DMS 273 (cell line): Measurements from ENCODE around the gene PTPRC.

Experiments
- DNase-seq: peaks from one replicate; lab custom pipeline; 2025; ENCODE audit not compliant: unreplicated experiment; lab: John Stamatoyannopoulos, UW

PTPRC gene

DNA sequence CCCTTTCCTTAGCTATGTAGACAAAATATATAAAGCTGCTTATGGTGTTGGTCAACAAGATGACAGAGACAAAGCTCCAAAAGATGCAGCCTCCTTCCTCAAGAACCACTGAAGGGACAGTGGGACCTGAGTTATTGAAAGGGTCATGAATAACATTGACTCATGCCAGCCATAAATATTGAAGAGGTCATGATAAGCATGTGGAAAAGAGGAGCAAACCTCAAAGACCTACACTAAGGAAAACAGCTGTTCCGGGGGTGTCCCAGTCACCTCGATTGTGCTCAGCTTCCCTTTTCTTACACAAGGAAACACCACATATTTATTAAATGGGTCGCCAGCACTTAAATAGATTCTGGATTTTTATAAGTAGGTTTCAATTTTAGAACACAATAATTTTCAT lies 112.9 kb downstream of the PTPRC start:
- no peak for DNase-seq

DNA sequence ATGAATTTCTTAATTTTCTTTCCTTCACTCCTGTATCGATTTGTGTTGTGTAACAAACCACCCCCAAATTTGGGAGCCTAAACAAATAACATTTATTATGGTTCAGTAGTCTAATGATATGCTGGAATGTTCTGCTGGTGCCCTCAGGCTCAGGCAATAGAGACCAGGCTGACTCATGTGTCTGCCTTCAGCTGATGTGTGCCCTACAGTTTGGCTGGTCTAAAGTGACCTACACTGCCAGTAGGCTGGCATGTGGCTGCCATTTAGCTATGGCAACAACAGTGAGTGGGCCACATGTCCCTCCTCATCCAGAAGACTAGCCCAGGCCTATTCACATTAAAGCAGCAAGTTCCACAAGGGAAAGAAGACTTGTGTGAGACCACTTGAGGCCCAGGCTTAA lies 115.8 kb downstream of the PTPRC start:
- DNase-seq, result no peak

DNA sequence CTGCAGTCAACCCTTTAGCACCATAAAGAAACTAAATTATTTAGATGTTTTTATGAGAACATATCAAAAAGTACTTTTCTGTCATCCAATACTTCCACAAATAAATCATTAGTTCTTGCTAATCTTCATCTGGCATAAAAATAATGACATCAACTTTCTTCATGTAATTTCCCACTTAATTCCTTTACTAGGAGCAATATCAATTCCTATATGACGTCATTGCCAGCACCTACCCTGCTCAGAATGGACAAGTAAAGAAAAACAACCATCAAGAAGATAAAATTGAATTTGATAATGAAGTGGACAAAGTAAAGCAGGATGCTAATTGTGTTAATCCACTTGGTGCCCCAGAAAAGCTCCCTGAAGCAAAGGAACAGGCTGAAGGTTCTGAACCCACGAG lies 116.9 kb downstream of the PTPRC start:
- DNase-seq, result no peak

DNA sequence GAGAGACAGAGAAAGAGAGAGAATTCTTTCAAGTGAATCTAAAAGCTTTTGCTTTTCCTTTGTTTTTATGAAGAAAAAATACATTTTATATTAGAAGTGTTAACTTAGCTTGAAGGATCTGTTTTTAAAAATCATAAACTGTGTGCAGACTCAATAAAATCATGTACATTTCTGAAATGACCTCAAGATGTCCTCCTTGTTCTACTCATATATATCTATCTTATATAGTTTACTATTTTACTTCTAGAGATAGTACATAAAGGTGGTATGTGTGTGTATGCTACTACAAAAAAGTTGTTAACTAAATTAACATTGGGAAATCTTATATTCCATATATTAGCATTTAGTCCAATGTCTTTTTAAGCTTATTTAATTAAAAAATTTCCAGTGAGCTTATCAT lies 117.6 kb downstream of the PTPRC start:
- DNase-seq, result peak; percentile 21

DNA sequence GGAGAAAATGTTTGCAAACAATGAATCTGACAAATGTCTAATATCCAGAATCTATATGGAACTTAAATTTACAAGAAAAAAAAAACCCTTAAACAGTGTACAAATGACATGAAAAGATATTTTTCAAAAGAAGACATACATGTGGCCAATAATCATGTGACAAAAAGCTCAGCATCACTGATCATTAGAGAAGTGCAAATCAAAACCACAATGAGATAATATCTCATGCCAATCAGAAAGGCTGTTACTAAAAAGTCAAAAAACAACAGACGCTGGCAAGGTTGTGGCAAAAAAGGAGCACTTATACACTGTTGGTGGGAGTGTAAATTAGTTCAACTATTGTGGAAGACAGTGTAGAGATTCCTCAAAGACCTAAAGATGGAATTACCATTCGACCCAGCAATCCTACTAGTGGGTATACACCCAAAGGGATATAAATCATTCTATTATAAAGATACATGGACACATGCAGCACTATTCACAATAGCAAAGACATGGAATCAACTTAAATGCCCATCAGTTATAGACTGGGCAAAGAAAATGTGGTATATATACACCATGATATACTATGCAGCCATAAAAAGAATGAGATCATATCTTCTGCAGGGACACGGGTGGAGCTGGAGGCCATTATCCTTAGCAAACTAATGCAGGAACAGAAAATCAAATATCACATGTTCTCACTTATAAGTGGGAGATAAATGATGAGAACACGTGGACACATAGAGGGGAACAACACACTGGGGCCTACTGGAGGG lies 123.2 kb downstream of the PTPRC start:
- no peak for DNase-seq

DNA sequence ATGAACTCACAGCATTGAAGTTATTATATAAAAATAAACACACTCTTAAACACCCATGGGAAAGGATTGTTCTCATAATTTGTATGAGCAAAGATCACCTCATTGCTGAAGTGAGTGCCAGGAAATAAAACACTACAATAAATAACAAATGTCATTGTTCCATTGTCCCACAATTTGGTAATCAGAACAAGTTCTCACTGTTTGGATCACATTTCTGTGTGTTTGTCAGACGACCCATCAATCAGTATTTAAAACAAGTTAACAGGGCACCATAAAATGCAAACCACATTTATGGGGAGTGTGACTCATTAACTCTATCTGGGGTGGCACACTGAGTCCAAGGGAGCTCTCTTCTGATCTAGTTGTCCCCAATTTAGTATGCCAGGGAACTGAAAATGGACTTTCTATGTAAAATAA lies 124.5 kb downstream of the PTPRC start:
- no peak for DNase-seq

DNA sequence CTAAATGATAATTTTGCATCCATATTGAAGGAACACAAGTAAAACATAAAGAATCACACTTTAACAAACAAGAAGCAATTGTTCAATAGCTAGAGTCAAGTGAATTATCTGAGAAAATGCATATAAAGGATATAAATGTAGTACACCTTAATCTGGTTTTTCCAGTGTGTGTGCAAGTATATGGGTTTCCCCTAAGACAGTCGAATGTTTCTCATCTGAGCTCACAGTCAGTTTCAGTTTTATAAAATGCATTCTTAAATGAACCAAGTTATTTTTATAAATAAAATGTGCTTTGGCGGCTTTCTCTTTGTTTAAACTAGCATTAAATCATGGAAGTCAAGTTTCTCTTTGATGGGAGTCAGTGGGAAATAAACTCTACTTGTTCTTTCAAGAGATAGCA lies 125.9 kb downstream of the PTPRC start:
- no peak for DNase-seq

DNA sequence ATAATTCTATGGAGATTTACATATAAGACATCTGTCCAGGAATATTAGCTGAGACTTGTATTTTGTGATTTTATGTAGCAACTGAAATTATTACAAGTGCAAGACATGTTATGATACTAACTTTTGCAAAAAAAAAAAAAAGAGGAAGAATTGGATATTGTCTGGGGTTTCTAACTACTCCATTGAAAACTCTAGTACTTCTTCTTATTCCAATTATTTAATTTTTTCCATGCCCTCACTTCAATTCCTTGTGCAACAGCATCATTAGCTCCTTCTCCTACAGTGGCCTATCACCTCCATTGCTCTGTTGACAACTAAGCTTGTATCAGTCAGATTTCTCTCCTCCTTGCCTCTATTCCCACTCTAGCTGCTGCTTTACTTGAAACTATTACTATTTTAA lies 126.6 kb downstream of the PTPRC start:
- DNase-seq, result no peak

DNA sequence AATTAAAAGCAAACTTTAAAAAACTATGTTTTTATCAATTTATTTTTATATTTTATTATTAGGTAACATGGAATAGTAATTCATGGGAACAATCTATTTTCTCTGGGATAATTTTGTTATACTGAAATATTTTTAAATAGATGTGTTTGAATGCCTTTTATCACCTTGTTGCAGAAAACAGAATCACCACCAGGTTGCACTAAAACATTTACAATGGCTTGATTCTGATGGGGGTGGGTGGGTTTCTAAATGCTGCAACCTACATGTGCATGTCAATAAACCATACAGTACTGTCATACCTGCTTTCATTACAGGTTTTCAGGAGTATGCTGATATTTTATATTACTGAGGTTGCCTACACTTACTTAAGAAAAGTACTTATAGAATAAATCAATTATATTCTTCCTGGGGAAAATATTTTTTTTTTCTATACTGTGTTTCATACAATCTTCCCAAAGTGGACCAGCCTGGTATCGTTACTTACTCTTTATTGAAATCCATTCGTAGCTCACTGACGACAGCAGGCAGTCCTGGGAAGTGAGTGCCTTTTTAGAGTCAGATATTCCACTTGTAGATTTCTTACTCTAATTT lies 132.8 kb downstream of the PTPRC start:
- peak; percentile 66 for DNase-seq

DNA sequence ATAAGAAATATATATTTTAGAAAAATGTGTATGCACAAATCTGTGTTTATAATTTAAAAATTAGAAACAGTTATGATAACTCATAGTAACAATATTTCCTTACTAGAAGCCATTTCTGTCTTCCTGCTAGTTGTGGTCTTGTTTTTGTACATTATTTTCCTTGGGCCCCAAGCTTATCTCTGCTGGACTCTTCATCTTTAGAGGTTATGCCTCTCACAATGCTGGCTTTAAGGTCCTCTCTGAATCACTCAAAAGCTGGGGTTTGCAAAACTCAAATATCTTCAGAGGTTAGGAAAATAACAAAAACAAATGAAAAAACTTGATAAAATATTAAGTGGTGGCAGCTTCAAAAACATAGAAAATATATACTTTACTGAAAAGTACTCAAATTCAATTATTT lies 133.8 kb downstream of the PTPRC start:
- no peak for DNase-seq

DNA sequence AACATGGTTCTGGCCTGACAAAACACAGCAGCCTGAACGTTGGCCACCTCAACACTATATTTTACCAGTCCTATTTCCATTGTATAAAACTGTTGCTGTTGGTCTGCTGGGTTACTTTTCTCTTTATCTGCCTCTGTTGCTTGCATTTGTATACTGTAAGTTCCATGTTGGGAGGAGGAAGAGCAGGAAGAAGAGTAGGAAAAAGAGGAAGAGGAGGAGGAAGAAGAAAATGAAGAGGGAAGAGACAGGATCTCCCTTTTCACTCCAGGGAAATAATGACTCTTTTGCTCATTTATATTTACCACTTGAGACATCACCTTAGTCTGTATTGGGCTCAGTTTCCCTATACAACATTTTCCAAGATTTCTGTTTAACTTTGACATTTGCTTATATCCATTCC lies 134.2 kb downstream of the PTPRC start:
- DNase-seq, result no peak

DNA sequence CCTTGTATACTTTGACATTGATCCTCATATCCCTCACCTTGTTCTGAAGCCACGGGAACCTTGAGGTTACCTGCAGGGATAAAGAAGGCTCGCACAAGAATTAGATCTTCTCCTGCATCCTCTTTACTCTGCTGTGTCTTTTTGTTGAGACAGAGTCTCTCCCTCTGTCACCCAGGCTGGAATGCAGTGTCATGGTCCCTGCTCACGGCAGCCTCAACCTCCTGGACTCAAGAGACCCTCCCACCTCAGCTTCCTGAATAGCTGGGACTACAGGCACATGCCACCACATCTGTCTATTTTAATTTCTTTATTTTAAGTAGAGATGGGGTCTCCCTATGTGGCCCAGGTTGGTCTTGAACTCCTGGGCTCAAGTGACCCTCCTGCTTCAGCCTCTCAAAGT lies 134.7 kb downstream of the PTPRC start:
- DNase-seq, result no peak

DNA sequence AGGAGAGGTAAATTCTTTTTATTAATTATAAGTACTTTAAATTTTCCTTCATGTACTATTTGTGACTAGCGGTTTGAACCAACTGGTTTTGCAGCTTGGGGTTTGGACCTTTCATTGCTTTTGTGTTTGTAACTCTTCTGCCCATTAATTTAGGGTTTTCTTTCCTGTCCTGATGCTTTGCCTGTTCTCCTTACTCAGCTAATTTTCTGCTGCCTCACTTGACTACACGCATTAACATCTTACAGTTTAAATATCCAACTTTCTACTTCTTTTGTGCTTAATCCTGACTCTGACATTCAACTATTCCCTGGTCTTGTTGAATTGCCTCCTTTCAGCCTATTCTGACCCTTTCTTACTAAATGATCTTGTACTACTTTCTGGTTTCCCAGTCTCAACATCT lies 135.6 kb downstream of the PTPRC start:
- DNase-seq, result no peak

DNA sequence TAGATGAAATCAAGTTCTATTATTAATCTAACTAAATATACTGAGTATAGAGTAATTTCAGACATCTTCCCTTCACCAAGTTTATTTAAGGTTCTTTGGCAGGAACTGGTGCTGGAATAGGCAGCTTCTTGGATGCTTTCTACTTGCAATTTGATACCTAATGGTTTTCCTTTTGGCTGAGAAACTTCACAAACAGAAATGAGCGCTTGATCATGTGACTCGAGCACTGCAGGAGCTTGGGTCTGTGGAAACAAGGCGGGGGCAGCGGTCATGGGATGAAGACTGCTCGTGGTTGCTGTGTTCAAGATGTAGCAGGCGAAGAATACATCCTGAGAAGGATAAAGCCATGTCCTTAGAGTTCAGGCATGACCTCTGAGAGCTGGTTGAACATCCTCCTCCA lies 136.8 kb downstream of the PTPRC start:
- no peak for DNase-seq

DNA sequence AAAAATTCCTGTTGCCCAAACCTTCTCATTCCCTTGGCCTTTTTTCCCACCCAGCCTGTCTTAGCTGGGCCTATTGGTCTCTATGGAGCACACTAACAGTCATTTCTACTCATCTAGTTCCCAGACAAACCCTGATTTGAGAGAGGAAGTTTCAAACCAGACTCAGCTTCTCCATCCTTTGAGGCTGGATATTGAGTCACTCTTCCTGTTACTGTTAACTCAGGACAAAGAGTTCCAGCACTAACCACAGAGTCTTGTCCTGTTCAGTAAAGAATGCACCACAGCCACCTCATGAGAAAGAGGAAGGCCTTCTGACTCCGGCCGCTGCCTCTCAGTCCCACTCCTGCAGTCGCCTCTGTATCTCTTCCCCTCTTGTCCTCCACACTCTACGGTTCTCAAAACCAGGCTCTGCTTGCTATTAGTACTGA lies 137.8 kb downstream of the PTPRC start:
- no peak for DNase-seq

DNA sequence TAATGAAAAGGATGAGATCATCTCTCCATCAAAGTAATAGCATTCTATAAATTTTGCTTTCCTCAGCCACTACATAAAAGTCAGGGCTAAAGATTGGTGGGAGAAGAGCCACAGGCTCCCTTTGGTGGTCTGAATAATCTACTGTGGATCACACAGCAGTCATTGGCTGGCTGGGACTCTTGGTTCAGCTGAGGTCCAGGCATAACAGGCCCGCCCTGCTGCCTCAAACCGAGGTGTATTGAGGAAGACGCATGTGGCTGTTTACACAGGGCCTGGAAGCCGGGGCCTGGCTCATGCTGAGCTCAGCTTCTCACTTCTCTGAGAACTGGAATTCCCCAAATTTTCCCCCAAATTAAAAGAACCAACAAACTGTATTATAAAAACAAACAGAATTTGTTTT lies 139.2 kb downstream of the PTPRC start:
- no peak for DNase-seq

DNA sequence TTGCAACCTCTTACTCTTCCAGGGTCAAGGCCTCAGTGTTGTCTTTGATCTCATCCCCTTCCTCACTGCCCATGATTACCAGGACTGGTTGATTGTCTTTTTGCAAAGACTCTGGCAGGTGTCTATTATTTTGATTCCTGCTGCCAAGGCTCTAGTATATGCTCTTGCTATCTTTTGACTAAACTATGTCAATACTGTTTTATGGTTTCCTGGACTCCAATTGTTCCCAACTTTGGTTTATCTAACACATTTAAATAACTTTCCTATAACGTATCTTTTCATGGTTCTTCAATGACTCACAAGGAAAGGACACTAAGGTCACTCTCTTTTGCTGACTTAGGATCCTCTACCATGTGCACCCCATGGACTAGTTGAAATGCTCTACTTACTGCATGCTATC lies 141.5 kb downstream of the PTPRC start:
- no peak for DNase-seq

DNA sequence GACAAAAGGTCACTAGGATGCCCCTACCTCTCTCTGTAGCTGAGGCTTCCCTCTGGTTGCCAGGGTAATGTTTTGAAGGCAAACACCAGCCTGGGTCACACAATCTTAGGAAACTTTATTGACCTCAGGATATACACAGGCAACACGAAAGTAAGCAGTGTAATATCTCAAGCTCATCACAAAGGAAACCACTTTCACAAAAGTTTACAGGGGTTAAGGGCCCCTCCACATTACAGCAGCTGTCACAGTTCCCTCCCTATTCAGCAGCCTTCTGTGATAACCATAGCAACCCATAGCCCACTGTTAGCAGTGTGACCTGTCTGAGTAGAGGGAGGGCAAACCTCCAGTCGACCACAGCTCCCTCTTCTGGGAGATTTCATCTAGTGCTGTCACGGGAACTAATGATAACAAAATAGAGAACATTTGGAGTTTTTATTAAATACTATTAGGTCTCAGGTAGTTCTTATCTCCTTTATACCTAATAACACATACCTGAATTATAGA lies 149.8 kb downstream of the PTPRC start:
- DNase-seq, result peak; percentile 31

DNA sequence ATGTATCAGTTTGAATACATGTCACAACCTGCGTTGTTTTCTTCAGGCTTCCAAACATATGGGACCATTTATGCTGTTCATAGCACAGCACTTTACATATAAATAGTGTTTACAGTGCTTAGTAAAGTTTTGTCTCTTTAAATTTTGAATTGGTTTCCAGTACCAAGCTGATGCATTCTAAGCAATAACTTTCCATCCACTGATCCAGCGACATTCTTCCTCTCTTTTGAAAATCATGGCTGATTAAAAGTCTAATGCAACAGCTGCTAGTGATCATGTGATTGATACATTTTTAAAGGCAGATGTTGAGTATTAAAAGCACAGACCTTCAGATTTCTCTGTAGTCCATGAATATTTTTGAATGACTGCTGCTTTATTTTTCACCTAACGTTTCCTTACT lies 154.9 kb downstream of the PTPRC start:
- DNase-seq, result peak; percentile 13

DNA sequence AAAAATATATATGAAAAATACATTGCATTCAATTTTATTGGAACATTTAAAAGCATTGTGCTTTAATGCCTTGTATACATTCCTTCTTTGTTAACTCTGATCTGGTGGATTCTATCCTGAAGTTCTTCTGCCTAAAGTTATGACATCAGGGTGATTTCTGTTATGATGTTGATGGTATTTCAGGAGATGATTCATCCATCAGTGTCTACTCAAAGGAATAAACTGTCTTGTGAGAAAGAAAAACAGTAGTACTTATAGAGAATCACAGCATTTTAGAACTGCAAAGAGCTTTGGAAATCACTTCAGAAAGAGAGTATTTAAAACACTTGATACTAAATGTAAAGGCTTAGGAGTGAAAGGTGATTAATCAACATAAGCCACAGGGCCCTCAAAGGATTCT lies 155.7 kb downstream of the PTPRC start:
- no peak for DNase-seq

DNA sequence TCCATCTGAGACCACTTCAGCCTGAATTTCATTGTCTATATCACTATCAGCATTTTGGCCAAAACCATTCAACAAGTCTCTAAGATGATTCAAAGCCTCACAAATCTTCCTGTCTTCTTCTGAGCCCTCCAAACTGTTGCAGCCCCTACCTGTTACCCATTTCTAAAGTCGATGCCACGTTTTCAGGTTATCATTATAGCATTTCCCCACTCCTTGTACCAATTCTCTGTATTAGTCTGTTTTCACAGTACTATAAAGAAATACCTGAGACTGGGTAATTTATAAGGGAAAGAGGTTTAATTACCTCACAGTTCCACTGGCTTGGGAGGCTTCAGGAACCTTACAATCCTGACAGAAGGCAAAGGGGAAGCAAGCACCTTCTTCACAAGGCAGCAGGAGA lies 158.8 kb downstream of the PTPRC start:
- no peak for DNase-seq

DNA sequence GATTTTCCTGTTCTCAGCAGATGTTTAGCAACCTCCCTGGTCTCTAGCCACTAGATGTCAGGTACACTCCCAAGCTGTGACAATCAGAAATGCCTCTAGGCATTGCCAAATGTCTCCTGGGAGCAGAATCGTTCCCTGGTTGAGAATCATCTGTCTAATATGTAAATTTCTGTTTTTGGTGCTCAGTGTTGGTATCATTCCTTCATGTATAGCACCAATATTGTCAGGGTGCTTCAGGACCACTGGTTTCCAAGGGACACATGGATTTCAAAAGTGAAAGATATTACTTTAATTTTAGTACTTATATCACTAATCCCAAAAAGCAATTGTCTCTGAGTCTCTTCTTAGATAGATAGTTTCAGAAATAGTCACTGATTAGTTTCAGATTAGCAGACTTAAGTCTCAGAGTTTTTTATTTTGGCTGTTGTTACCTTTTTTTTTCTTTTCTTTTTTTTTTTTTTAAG lies 160.1 kb downstream of the PTPRC start:
- no peak for DNase-seq
